ENCODE data around the gene CTXN1.

DNA sequence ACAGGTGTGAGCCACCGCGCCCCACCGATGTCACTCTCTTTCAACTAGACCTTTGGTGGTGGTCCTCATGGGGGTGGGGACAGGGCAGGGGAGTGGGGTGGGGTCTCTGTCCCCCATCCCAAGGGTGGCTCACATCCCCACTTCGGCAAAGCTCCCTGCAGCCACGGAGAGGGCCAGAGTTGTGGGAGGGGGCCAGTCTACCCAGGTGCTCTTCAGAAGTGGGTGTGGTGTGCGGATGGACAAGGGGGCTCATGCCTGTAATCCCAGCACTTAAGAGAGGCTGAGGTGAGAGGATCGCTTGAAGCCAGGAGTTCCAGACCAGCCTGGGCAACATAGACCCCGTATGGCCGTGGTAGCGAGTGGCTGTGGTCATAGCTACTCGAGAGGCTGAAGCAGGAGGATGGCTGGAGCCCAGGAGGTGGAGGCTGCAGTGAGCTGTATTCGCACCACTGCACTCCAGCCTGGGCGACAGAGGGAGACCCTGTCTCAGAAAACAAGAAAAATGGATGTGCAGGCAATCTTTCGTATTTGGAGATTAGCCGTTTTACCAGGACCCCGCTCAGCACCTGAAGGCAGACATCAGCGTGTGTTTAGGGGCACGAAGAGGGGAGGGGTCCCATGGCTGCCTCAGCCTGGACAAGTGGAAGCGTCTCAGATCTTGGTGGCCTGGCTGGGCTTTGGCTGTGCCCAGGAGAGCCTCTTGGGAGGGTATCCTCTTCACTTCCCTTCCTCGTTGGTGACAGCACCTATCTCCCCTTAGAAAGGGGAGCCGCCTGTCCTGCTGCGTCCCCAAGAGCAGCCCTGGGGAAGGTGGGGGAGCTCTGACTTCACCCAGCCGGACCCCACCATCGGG, 10.5 kb downstream of the CTXN1 start:
- TF ChIP-seq, protein P1, sequence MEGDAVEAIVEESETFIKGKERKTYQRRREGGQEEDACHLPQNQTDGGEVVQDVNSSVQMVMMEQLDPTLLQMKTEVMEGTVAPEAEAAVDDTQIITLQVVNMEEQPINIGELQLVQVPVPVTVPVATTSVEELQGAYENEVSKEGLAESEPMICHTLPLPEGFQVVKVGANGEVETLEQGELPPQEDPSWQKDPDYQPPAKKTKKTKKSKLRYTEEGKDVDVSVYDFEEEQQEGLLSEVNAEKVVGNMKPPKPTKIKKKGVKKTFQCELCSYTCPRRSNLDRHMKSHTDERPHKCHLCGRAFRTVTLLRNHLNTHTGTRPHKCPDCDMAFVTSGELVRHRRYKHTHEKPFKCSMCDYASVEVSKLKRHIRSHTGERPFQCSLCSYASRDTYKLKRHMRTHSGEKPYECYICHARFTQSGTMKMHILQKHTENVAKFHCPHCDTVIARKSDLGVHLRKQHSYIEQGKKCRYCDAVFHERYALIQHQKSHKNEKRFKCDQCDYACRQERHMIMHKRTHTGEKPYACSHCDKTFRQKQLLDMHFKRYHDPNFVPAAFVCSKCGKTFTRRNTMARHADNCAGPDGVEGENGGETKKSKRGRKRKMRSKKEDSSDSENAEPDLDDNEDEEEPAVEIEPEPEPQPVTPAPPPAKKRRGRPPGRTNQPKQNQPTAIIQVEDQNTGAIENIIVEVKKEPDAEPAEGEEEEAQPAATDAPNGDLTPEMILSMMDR (IDR thresholded peaks at IDR 0.05; ENCODE audit: insufficient read depth, low read length, poor library complexity, severe bottlenecking), result no peak
- no peak for TF ChIP-seq EZH2phosphoT487 (conservative IDR thresholded peaks at IDR 0.05; ENCODE audit: low read length)
